Renal cortex interstitium (tissue), 11 donors: ENCODE measurements around the gene LRR1. TPM values are rescaled to one million over a fixed set of nuclear protein-coding genes. Genes with fewer than 3 reads are reported as not detected.
"Not testable (repeated sequence)": the region's sequence is repeated elsewhere in the genome, so short reads cannot be mapped to it uniquely, and the experiment has no call there.

Source experiments
- DNase-seq, 11 donors: peaks; one replicate each; pipeline ENCODE4 v3.0.0-alpha.2; 2013; ENCODE audit warnings: low read depth in 9 of 11, low spot score in 4 of 11; ENCODE audit errors: extremely low read depth in 1 of 11
- polyA plus RNA-seq, 3 donors: library from polyadenylated mRNA; unstranded; fragments of 120-200 nt; gene quantifications; one replicate each; pipeline ENCODE4 v1.2.1, GENCODE V29; 2013; ENCODE audit not compliant: insufficient read length in 3 of 3

Gene LRR1
- polyA plus RNA-seq, 3 donors, result 10.4 to 15.6 (median 13.8) TPM

GRCh38 chr14:49583629-49584028 is 15.1 kb upstream of the LRR1 start:
- DNase-seq, result no peak

GRCh38 chr14:49584058-49584457 is 14.7 kb upstream of the LRR1 start:
- no peak for DNase-seq

GRCh38 chr14:49584981-49585640 is 13.6 kb upstream of the LRR1 start:
- not testable (repeated sequence) for DNase-seq

- DNase-seq, result peak; percentile 98 to 100 (median 99)
Observed at GRCh38 chr14:49585803-49586672, 12.7 kb upstream of the LRR1 start, which contains the start of gene RPS29. Gene RPS29, minus strand, starts transcription at chr14:49586380. Its CDS starts 34 bp downstream, at chr14:49586346.

- peak in 9 of 11 donors; percentile 44 to 81 (median 58) for DNase-seq
Observed at GRCh38 chr14:49586673-49587460, 11.9 kb upstream of the LRR1 start.

- DNase-seq, result no peak
Observed at GRCh38 chr14:49589387-49589786, 9.4 kb upstream of the LRR1 start.

GRCh38 chr14:49593016-49593415 is 5.7 kb upstream of the LRR1 start:
- DNase-seq, result no peak

GRCh38 chr14:49594347-49595091 is 4.2 kb upstream of the LRR1 start:
- no peak for DNase-seq

- DNase-seq, result peak in 1 of 11 donors; percentile 38
Observed at GRCh38 chr14:49598189-49598484, 603 bp upstream of the LRR1 start.

GRCh38 chr14:49607583-49607982 is 8.8 kb downstream of the LRR1 start:
- no peak for DNase-seq

- no peak for DNase-seq
Observed at GRCh38 chr14:49612251-49612650, 13.5 kb downstream of the LRR1 start.

- no peak for DNase-seq
Observed at GRCh38 chr14:49612671-49613070, 13.9 kb downstream of the LRR1 start.

- no peak for DNase-seq
Observed at GRCh38 chr14:49614196-49614595, 15.5 kb downstream of the LRR1 start.

GRCh38 chr14:49615776-49616175 is 17.0 kb downstream of the LRR1 start:
- DNase-seq, result no peak

- no peak for DNase-seq
Observed at GRCh38 chr14:49617852-49618519, 19.2 kb downstream of the LRR1 start.

GRCh38 chr14:49619273-49619672 is 20.5 kb downstream of the LRR1 start:
- not testable (repeated sequence) for DNase-seq

GRCh38 chr14:49619730-49620129 is 21.0 kb downstream of the LRR1 start:
- DNase-seq, result no peak
